Neuronal stem cell (in vitro differentiated cells): ENCODE measurements around the gene TUBA4B.

Source experiments
- DNase-seq: peaks from one replicate; pipeline ENCODE4 v3.0.0-alpha.2; 2013; ENCODE audit warnings: low spot score
- H2AFZ ChIP-seq: one replicate; pipeline ENCODE4 v1.6.1; 2013; ENCODE audit warnings: mild to moderate bottlenecking, low read length, inconsistent platforms
- H2AK5ac ChIP-seq: 2 replicates; pipeline ENCODE4 v1.6.1; 2013; ENCODE audit warnings: low read depth, mild to moderate bottlenecking, inconsistent platforms, low read length, moderate library complexity, mixed read lengths
- H2BK120ac ChIP-seq: 2 replicates; pipeline ENCODE4 v1.6.1; 2013; ENCODE audit warnings: low read depth, mild to moderate bottlenecking, inconsistent platforms, low read length, moderate library complexity, mixed read lengths
- H2BK12ac ChIP-seq: one replicate; pipeline ENCODE4 v1.6.1; 2013; ENCODE audit warnings: low read length, inconsistent platforms
- H2BK15ac ChIP-seq: 2 replicates; pipeline ENCODE4 v1.6.1; 2013; ENCODE audit warnings: mild to moderate bottlenecking, low read length, inconsistent platforms, mixed read lengths
- H2BK5ac ChIP-seq: one replicate; pipeline ENCODE4 v1.6.1; 2013; ENCODE audit warnings: inconsistent platforms, mild to moderate bottlenecking, low read length, moderate library complexity
- H3K14ac ChIP-seq: one replicate; pipeline ENCODE4 v1.6.1; 2013; ENCODE audit warnings: low read length, inconsistent platforms
- H3K18ac ChIP-seq: 2 replicates; pipeline ENCODE4 v1.6.1; 2013; ENCODE audit warnings: low read length, inconsistent platforms
- H3K23ac ChIP-seq: 2 replicates; pipeline ENCODE4 v1.6.1; 2013; ENCODE audit warnings: low read depth, mild to moderate bottlenecking, mixed read lengths, low read length, inconsistent platforms; ENCODE audit not compliant: poor library complexity
- H3K27ac ChIP-seq: replicated peaks from 3 replicates; pipeline ENCODE4 v1.5.1; 2013; ENCODE audit warnings: low read length, inconsistent platforms
- H3K27me3 ChIP-seq, 3 experiments: 2 replicates each; pipeline ENCODE4 v1.6.1; 2013; ENCODE audit warnings: low read length in 3 of 3, mild to moderate bottlenecking in 2 of 3, inconsistent platforms in 1 of 3, low read depth in 1 of 3, mixed read lengths in 1 of 3, moderate library complexity in 1 of 3; ENCODE audit not compliant: control insufficient read depth in 3 of 3, insufficient read depth in 3 of 3
- H3K36me3 ChIP-seq, 2 donors: replicated peaks in 1 of 2; 2 replicates each; pipeline ENCODE4 v1.6.1; 2013; ENCODE audit warnings: low read length in 2 of 2; ENCODE audit not compliant: control insufficient read depth in 2 of 2, insufficient read depth in 2 of 2
- H3K4ac ChIP-seq: 2 replicates; pipeline ENCODE4 v1.6.1; 2013; ENCODE audit warnings: inconsistent platforms, mild to moderate bottlenecking, low read length, moderate library complexity
- H3K4me1 ChIP-seq, 2 donors: 1 replicate in 1 of 2; 2 replicates in 1 of 2; pipeline ENCODE4 v1.6.1; 2013; ENCODE audit warnings: low read length in 2 of 2, low read depth in 1 of 2; ENCODE audit not compliant: control insufficient read depth in 2 of 2, insufficient read depth in 1 of 2
- H3K4me2 ChIP-seq: one replicate; pipeline ENCODE4 v1.6.1; 2013; ENCODE audit warnings: mild to moderate bottlenecking, low read length, inconsistent platforms; ENCODE audit not compliant: insufficient read depth, poor library complexity, severe bottlenecking
- H3K4me3 ChIP-seq, 2 donors: 2 replicates each; pipeline ENCODE4 v1.5.1; 2013; ENCODE audit warnings: low read length in 2 of 2, mild to moderate bottlenecking in 2 of 2, inconsistent platforms in 1 of 2, moderate library complexity in 1 of 2
- H3K79me1 ChIP-seq: one replicate; pipeline ENCODE4 v1.6.1; 2013; ENCODE audit warnings: low read depth, mild to moderate bottlenecking, inconsistent platforms, low read length, moderate library complexity
- H3K9ac ChIP-seq: one replicate; pipeline ENCODE4 v1.6.1; 2013; ENCODE audit warnings: mild to moderate bottlenecking, low read depth, low read length, inconsistent platforms; ENCODE audit not compliant: poor library complexity
- H3K9me3 ChIP-seq, 2 donors: replicated peaks in 1 of 2; 2 replicates each; pipeline versions ENCODE3 to v1.6.1; 2013; ENCODE audit warnings: low read length in 2 of 2, mild to moderate bottlenecking in 2 of 2, inconsistent platforms in 1 of 2, low read depth in 1 of 2, mixed read lengths in 1 of 2, moderate library complexity in 1 of 2; ENCODE audit not compliant: control insufficient read depth in 2 of 2, insufficient read depth in 1 of 2
- H4K8ac ChIP-seq: one replicate; pipeline ENCODE4 v1.6.1; 2013; ENCODE audit warnings: low read depth, mild to moderate bottlenecking, inconsistent platforms, low read length, moderate library complexity
- H4K91ac ChIP-seq: one replicate; pipeline ENCODE4 v1.6.1; 2013; ENCODE audit warnings: low read length, low read depth, mild to moderate bottlenecking, inconsistent platforms; ENCODE audit not compliant: poor library complexity
- WGBS, 2 donors: extraction: QIAGEN DNeasy Blood & Tissue Kit; methylation state at CpG; one replicate each; pipeline ENCODE4 v1.1.7; 2013; ENCODE audit warnings: missing lambda C conversion rate in 2 of 2, mixed read lengths in 1 of 2; ENCODE audit not compliant: insufficient read length in 2 of 2, insufficient replicate concordance in 1 of 2; ENCODE audit errors: extremely low coverage in 2 of 2; 5-methylcytosine and 5-hydroxymethylcytosine counted together
- small RNA-seq: library from polyadenylated mRNA; stranded (forward); fragments of <200 nt; extraction: miRNeasy Mini kit (QIAGEN cat#:217004); gene quantifications from one replicate; pipeline ENCODE3, GENCODE V24; 2013; ENCODE audit not compliant: insufficient read depth

TUBA4B gene

DNA sequence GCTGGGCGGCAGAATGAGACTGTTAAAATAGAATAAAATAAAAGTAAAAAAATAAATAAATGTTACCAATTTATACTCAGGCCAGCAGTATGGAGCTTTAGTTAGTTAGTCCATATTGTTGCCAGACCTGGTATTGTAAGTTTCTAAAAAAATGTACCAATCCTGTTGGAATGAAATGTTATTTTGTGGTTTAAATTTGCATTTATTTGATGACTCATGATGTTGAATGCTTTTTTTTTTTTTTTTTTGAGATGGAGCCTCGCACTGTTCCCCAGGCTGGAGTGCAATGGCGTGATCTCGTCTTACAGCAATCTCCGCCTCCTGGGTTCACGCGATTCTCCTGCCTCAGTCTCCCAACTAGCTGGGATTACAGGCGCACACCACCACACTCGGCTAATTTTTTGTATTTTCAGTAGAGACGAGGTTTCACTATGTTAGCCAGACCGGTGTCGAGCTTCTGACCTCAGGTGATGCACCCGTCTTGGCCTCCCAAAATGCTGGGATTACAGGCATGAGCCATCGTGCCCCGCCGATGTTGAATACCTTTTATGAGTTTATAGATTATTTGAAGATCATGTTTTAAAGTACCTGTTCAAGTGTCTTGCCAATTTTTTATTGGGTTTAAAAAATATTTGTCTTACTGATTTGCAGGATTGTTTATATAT lies 61.9 kb downstream of the TUBA4B start:
- H4K8ac ChIP-seq: no peak overlapping the region
- no peak overlapping the region for H2AK5ac ChIP-seq
- H2AFZ ChIP-seq: no peak overlapping the region
- H3K4me1 ChIP-seq: no peaks in the 10 kb centered on the region
- H3K27ac ChIP-seq: no peak overlapping the region
- peaks cover 0 to 7% (median 5%) of the 10 kb centered on the region in 3 experiments for H3K27me3 ChIP-seq
- no peak overlapping the region for H3K4ac ChIP-seq
- H3K9ac ChIP-seq: no peak overlapping the region
- H2BK5ac ChIP-seq: no peak overlapping the region
- H3K36me3 ChIP-seq: no peaks in the 10 kb centered on the region
- H3K9me3 ChIP-seq: no peaks in the 10 kb centered on the region
- H4K91ac ChIP-seq: no peak overlapping the region
- no peak overlapping the region for H3K4me3 ChIP-seq
- no peak overlapping the region for H2BK15ac ChIP-seq
- H2BK120ac ChIP-seq: no peak overlapping the region
- no CpG with 5 or more reads among the region's 16 CpGs for WGBS, 2 donors
- H3K79me1 ChIP-seq: no peaks in the 10 kb centered on the region
- DNase-seq: no peak
- no peak overlapping the region for H3K18ac ChIP-seq
- H3K14ac ChIP-seq: no peak overlapping the region
- H3K23ac ChIP-seq: no peak overlapping the region
- no peak overlapping the region for H3K4me2 ChIP-seq
- H2BK12ac ChIP-seq: no peak overlapping the region

Small RNA genes within 50 kb of the gene (small RNA-seq; reads per million reads assigned to genes)
- 5.9 reads per million, percentile 30 among the genes with 10 or more reads in this experiment for gene MIR153-1
